Lower leg skin (tissue), 4 donors: Measurements from ENCODE around the gene MEOX2. TPM values are rescaled to one million over a fixed set of nuclear protein-coding genes. Genes with fewer than 3 reads are reported as not detected.

Source experiments
- DNase-seq, 2 donors: peaks; one replicate each; pipeline ENCODE4 v3.0.0-alpha.2; 2019; ENCODE audit warnings: low spot score in 2 of 2
- H3K4me3 ChIP-seq: fragments of 200-600 bp; sonication (generic); 2 replicates; pipeline ENCODE4 v1.5.1; 2017; ENCODE audit warnings: mild to moderate bottlenecking, low read depth; ENCODE audit not compliant: poor library complexity, severe bottlenecking
- POLR2A ChIP-seq, 2 donors: fragments of 450-650 bp; IDR thresholded peaks; one replicate each; pipeline ENCODE4 v1.6.1; 2016 to 2017; ENCODE audit warnings: antibody characterized with exemption in 2 of 2, mild to moderate bottlenecking in 1 of 2, moderate library complexity in 1 of 2
- WGBS, 2 donors: methylation state at CpG; one replicate each; pipeline ENCODE4 v1.1.5; 2018; 5-methylcytosine and 5-hydroxymethylcytosine counted together
- intact Hi-C: fragments of 100-400 bp; cut with DNase I; formaldehyde crosslinking; loops from one replicate; pipeline ENCODE4 v1.15.0; 2023; ENCODE audit warnings: low total_unique reads
- total RNA-seq, 4 donors: library from RNA; depleted of rRNA; stranded (reverse); fragments of >200 nt; gene quantifications; one replicate each; pipeline ENCODE4 v1.1.0, GENCODE V29; 2016
- TF ChIP-seq, protein P1 (sequence below), 3 donors: fragments of 450-650 bp; IDR thresholded peaks; one replicate each; pipeline ENCODE4 v1.5.1; 2016; ENCODE audit warnings: antibody characterized with exemption in 3 of 3, mild to moderate bottlenecking in 3 of 3, moderate library complexity in 2 of 3

MEOX2 gene
- total RNA-seq, 4 donors from 2014 or later = 3.2 to 5.0 (median 4.1) TPM

- TF ChIP-seq, protein P1, sequence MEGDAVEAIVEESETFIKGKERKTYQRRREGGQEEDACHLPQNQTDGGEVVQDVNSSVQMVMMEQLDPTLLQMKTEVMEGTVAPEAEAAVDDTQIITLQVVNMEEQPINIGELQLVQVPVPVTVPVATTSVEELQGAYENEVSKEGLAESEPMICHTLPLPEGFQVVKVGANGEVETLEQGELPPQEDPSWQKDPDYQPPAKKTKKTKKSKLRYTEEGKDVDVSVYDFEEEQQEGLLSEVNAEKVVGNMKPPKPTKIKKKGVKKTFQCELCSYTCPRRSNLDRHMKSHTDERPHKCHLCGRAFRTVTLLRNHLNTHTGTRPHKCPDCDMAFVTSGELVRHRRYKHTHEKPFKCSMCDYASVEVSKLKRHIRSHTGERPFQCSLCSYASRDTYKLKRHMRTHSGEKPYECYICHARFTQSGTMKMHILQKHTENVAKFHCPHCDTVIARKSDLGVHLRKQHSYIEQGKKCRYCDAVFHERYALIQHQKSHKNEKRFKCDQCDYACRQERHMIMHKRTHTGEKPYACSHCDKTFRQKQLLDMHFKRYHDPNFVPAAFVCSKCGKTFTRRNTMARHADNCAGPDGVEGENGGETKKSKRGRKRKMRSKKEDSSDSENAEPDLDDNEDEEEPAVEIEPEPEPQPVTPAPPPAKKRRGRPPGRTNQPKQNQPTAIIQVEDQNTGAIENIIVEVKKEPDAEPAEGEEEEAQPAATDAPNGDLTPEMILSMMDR (IDR thresholded peaks at IDR 0.05) = no peak
- TF ChIP-seq POLR2A (IDR thresholded peaks at IDR 0.05) = no peak
- no peak for DNase-seq
- 81 to 82% methylated on average over 4 of the region's 4 CpGs for WGBS, 2 donors
- no peak overlapping the region for H3K4me3 ChIP-seq
- intact Hi-C loops = no loop called here
Measured at GRCh38 chr7:15650787-15651186, 35.7 kb downstream of the MEOX2 start.

DNA sequence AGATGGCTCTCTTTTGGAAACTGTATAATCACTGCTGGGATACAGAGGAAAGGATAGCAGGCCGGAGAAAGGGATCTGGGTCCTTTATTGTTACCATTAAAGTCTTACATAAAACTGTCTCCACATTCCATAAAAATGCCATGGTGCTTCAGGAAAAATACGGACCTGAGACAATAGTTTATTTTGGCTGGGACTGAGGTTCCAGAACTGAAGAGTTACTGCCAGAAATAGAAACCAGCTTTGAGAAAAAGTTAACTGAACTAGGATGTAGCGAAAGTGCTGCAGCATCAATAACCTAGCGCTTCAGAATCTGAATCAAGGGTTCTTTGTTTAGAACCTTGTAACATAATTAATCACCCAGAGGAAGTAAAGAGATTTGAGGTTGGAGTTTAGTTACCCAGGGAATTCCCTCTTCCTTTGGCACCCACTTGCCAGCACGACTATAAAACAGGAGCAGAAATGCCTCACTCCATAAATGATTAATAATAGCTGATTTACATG lies 38.0 kb downstream of the MEOX2 start:
- intact Hi-C loops = no loop called here
- 43 to 49% methylated on average over 5 of the region's 5 CpGs for WGBS, 2 donors
- no peak for DNase-seq
- no peak for TF ChIP-seq POLR2A (IDR thresholded peaks at IDR 0.05)
- TF ChIP-seq, protein P1 (IDR thresholded peaks at IDR 0.05) = no peak
- no peak overlapping the region for H3K4me3 ChIP-seq

DNA sequence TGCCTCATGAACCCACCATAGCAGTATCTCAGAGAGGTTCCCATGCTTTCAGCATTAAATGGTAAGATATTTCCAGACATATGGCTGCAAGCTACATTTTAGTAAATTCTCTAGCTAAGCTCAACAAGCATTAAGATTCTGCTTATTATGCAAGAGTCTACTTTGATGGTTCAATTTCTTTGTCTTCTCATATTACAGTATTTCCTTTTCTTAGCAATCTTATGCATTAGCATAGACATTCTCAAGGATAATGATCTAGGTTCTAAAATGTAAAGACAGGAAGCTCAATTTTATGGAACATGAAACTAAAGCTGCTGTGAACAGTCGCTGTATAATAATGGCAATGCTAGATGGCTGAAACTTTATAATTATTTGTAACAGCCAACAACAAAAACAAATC lies 39.2 kb downstream of the MEOX2 start:
- intact Hi-C loops = no loop called here
- no peak for TF ChIP-seq POLR2A (IDR thresholded peaks at IDR 0.05)
- TF ChIP-seq, protein P1 (IDR thresholded peaks at IDR 0.05) = no peak
- 94 to 95% methylated on average over 1 of the region's 1 CpG for WGBS, 2 donors
- no peak overlapping the region for H3K4me3 ChIP-seq
- no peak for DNase-seq

DNA sequence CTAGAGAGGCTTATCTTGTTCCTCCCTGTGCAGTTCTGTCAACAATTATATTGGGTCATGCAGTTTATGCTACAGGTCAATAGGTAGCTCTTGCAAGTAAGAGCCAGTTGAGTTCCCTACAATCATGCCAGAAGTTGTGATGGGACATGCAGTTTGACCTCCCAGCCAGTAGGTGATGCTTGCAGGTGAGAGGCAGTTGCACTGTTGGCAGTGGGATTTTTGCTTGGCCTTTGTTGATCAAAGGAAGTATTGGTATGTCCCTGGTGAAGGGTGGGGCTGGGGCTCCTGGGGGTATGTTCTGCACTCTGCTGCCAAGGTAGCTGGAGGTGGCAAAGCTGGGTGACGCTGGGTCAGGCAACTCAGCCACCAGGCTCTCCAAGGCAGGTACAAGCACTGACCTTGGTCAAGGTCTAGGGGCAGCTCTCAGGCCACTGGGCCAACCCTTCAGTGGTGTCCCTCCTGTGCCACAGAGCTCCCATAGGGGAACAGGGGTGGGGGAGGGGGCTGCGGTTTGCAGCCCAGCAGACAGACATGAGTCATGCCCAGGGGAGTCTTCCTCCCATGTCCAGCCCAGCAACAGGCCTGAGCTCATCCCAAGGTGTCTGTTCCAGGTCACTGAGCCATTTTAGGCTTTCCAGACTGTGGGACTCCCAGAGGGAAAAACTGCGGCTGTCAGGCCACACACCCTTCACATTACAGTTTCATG lies 43.3 kb downstream of the MEOX2 start:
- intact Hi-C loops = no loop called here
- 95 to 96% methylated on average over 2 to 3 of the region's 3 CpGs for WGBS, 2 donors
- TF ChIP-seq, protein P1 (IDR thresholded peaks at IDR 0.05) = no peak
- TF ChIP-seq POLR2A (IDR thresholded peaks at IDR 0.05) = no peak

GRCh38 chr7:15628876-15629275 lies 57.6 kb downstream of the MEOX2 start:
- no peak for DNase-seq
- WGBS, 2 donors = 25 to 29% methylated on average over 1 of the region's 1 CpG
- H3K4me3 ChIP-seq = no peak overlapping the region
- intact Hi-C loops = no loop called here
- TF ChIP-seq, protein P1 (IDR thresholded peaks at IDR 0.05) = no peak
- no peak for TF ChIP-seq POLR2A (IDR thresholded peaks at IDR 0.05)

More for the DNA sequence above, 43.3 kb downstream of the MEOX2 start:
- DNase-seq = no peak
- no peak overlapping the region for H3K4me3 ChIP-seq
